MV-4-11 (cell line): ENCODE results near the gene TNIP2.
A peak's percentile ranks its signal among the peaks of the same experiment; 100 is the strongest.
"Not testable (repeated sequence)": the region's sequence is repeated elsewhere in the genome, so short reads cannot be mapped to it uniquely, and the experiment has no call there.

ENCODE experiments used
- DNase-seq: peaks from one replicate; lab custom pipeline; 2025; lab: John Stamatoyannopoulos, UW

The TNIP2 gene

GRCh38 chr4:2793586-2794485, 37.7 kb upstream of the TNIP2 start:
- peak; percentile 47 for DNase-seq

GRCh38 chr4:2792711-2793585, 36.8 kb upstream of the TNIP2 start, which contains the start of gene SH3BP2:
Gene SH3BP2, plus strand, starts transcription at chr4:2793085. Its CDS starts 27,533 bp downstream, at chr4:2820618.
- peak; percentile 55 for DNase-seq

- no peak for DNase-seq
Observed at GRCh38 chr4:2792396-2792710, 36.2 kb upstream of the TNIP2 start.

- no peak for DNase-seq
Observed at GRCh38 chr4:2791518-2792395, 35.6 kb upstream of the TNIP2 start.

- DNase-seq, result peak; percentile 23
Observed at GRCh38 chr4:2790583-2791517, 34.7 kb upstream of the TNIP2 start.

- DNase-seq, result no peak
Observed at GRCh38 chr4:2789793-2790582, 33.9 kb upstream of the TNIP2 start.

- no peak for DNase-seq
Observed at GRCh38 chr4:2789351-2789750, 33.2 kb upstream of the TNIP2 start.

GRCh38 chr4:2788532-2789103, 32.5 kb upstream of the TNIP2 start:
- no peak for DNase-seq

GRCh38 chr4:2788101-2788500, 32.0 kb upstream of the TNIP2 start:
- DNase-seq, result no peak

GRCh38 chr4:2787230-2788100, 31.3 kb upstream of the TNIP2 start:
- peak; percentile 97 for DNase-seq

- no peak for DNase-seq
Observed at GRCh38 chr4:2786794-2787229, 30.7 kb upstream of the TNIP2 start.

- DNase-seq, result no peak
Observed at GRCh38 chr4:2786152-2786671, 30.1 kb upstream of the TNIP2 start.

GRCh38 chr4:2785613-2786012, 29.5 kb upstream of the TNIP2 start:
- DNase-seq, result peak; percentile 87

GRCh38 chr4:2783790-2784189, 27.7 kb upstream of the TNIP2 start:
- DNase-seq, result no peak

- DNase-seq, result no peak
Observed at GRCh38 chr4:2781911-2782310, 25.8 kb upstream of the TNIP2 start.

GRCh38 chr4:2780643-2781042, 24.5 kb upstream of the TNIP2 start:
- not testable (repeated sequence) for DNase-seq

GRCh38 chr4:2771264-2771663, 15.1 kb upstream of the TNIP2 start:
- DNase-seq, result peak; percentile 64

- DNase-seq, result no peak
Observed at GRCh38 chr4:2768921-2769336, 12.8 kb upstream of the TNIP2 start.
